HG03135 (cell line): ENCODE results near the gene ACTR1B.
"Not testable (repeated sequence)": the region's sequence is repeated elsewhere in the genome, so short reads cannot be mapped to it uniquely, and the experiment has no call there.

Source experiments
- ATAC-seq: cut with Tn5 transposase; IDR thresholded peaks from one replicate; pipeline ENCODE4 v1.9.1; 2021; ENCODE audit warnings: mild to moderate bottlenecking, moderate library complexity; ENCODE audit not compliant: unreplicated experiment

Gene ACTR1B

GRCh38 chr2:97618939-97619827 lies 44.7 kb downstream of the ACTR1B start:
- ATAC-seq, result not testable (repeated sequence)

- ATAC-seq, result no peak
These were observed 45.9 kb downstream of the ACTR1B start for GRCh38 chr2:97617911-97618310.

DNA sequence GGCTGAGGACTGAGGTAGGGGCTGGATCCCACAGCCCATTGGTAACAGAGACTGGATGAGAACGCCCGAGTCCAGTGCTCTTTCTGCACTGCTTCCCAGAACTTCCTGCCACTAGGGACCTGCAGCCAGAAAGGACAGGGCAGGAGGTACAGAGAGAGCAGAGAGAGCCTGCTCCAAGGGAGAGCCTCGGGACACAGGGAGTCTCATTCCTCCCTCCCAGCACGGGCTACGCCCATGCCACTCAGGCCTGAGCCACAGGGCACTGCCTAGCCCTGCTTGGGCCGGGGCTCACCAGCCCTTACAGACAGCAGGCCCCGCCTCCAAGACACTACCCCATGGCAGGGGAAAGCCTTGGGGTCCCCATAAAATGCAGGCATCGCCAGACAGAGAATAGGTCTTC lies 48.1 kb downstream of the ACTR1B start:
- not testable (repeated sequence) for ATAC-seq

- ATAC-seq, result not testable (repeated sequence)
These were observed 51.9 kb downstream of the ACTR1B start for GRCh38 chr2:97611895-97612294.

DNA sequence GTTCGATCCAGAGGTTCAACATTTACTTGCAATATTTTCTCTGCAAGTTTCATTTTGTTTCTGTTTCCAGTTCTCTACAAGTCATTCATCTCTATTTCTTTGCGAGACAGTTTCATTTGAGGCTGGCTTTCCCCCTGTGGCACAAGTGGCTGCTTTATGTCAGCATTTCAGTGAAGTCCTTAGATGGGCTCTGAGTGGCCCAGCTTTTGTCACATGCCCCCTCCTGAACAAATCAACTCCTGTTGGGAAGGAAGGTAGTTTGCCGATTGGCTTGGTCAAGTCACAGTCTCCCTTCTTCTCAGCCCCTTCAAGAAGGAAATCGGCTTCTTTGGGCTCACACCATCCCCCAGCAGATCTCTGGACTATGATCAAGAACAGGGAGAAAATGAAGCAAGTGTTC lies 55.1 kb downstream of the ACTR1B start:
- ATAC-seq, result not testable (repeated sequence)
